ENCODE results near the gene ARHGEF10L.

The ARHGEF10L gene

GRCh38 chr1:17509363-17509762 is 30.1 kb upstream of the ARHGEF10L start:
- FAIRE-seq (no peak), DNase-seq (ENCODE audit: insufficient read length, low spot score) (no peak)
- TF ChIP-seq SPI1 (IDR thresholded peaks at IDR 0.05; ENCODE audit: low read depth, low read length) (no peak), POU2F2 (IDR thresholded peaks at IDR 0.05; ENCODE audit: low read depth, low read length) (no peak), PAX5 (IDR thresholded peaks at IDR 0.05; ENCODE audit: insufficient read depth, low read length, severe bottlenecking) (no peak), POLR2AphosphoS5 (IDR thresholded peaks at IDR 0.05; ENCODE audit: low read depth, low read length) (no peak), POLR2A (IDR thresholded peaks at IDR 0.05; ENCODE audit: low read depth, low read length) (no peak), TAF1 (IDR thresholded peaks at IDR 0.05; ENCODE audit: low read depth, low read length) (no peak)

GRCh38 chr1:17510138-17510537 is 29.4 kb upstream of the ARHGEF10L start:
- TF ChIP-seq PAX5 (IDR thresholded peaks at IDR 0.05; ENCODE audit: insufficient read depth, low read length, severe bottlenecking) (no peak), POU2F2 (IDR thresholded peaks at IDR 0.05; ENCODE audit: low read depth, low read length) (no peak), TAF1 (IDR thresholded peaks at IDR 0.05; ENCODE audit: low read depth, low read length) (no peak), POLR2A (IDR thresholded peaks at IDR 0.05; ENCODE audit: low read depth, low read length) (no peak), POLR2AphosphoS5 (IDR thresholded peaks at IDR 0.05; ENCODE audit: low read depth, low read length) (no peak), SPI1 (IDR thresholded peaks at IDR 0.05; ENCODE audit: low read depth, low read length) (no peak)
- FAIRE-seq (no peak), DNase-seq (ENCODE audit: insufficient read length, low spot score) (no peak)

GRCh38 chr1:17511188-17511587 is 28.3 kb upstream of the ARHGEF10L start:
- FAIRE-seq: no peak
- no peak for DNase-seq (ENCODE audit: insufficient read length, low spot score)
- TF ChIP-seq POU2F2 (IDR thresholded peaks at IDR 0.05; ENCODE audit: low read depth, low read length) (no peak), SPI1 (IDR thresholded peaks at IDR 0.05; ENCODE audit: low read depth, low read length) (no peak), TAF1 (IDR thresholded peaks at IDR 0.05; ENCODE audit: low read depth, low read length) (no peak), POLR2AphosphoS5 (IDR thresholded peaks at IDR 0.05; ENCODE audit: low read depth, low read length) (no peak), PAX5 (IDR thresholded peaks at IDR 0.05; ENCODE audit: insufficient read depth, low read length, severe bottlenecking) (no peak), POLR2A (IDR thresholded peaks at IDR 0.05; ENCODE audit: low read depth, low read length) (no peak)

- no peak for FAIRE-seq
- DNase-seq (ENCODE audit: insufficient read length, low spot score): no peak
- TF ChIP-seq PAX5 (IDR thresholded peaks at IDR 0.05; ENCODE audit: insufficient read depth, low read length, severe bottlenecking) (no peak), TAF1 (IDR thresholded peaks at IDR 0.05; ENCODE audit: low read depth, low read length) (no peak), SPI1 (IDR thresholded peaks at IDR 0.05; ENCODE audit: low read depth, low read length) (no peak), POLR2AphosphoS5 (IDR thresholded peaks at IDR 0.05; ENCODE audit: low read depth, low read length) (no peak), POLR2A (IDR thresholded peaks at IDR 0.05; ENCODE audit: low read depth, low read length) (no peak), POU2F2 (IDR thresholded peaks at IDR 0.05; ENCODE audit: low read depth, low read length) (no peak)
These were observed 26.4 kb upstream of the ARHGEF10L start for GRCh38 chr1:17513131-17513530.

- TF ChIP-seq PAX5 (IDR thresholded peaks at IDR 0.05; ENCODE audit: insufficient read depth, low read length, severe bottlenecking) (no peak), POU2F2 (IDR thresholded peaks at IDR 0.05; ENCODE audit: low read depth, low read length) (no peak), POLR2AphosphoS5 (IDR thresholded peaks at IDR 0.05; ENCODE audit: low read depth, low read length) (no peak), TAF1 (IDR thresholded peaks at IDR 0.05; ENCODE audit: low read depth, low read length) (no peak), POLR2A (IDR thresholded peaks at IDR 0.05; ENCODE audit: low read depth, low read length) (no peak), SPI1 (IDR thresholded peaks at IDR 0.05; ENCODE audit: low read depth, low read length) (no peak)
- no peak for DNase-seq (ENCODE audit: insufficient read length, low spot score)
- FAIRE-seq: no peak
These were observed 24.7 kb upstream of the ARHGEF10L start for GRCh38 chr1:17514776-17515175.

- FAIRE-seq (no peak), DNase-seq (ENCODE audit: insufficient read length, low spot score) (no peak)
- no peak for TF ChIP-seq POU2F2 (IDR thresholded peaks at IDR 0.05; ENCODE audit: low read depth, low read length)
- no peak for TF ChIP-seq TAF1 (IDR thresholded peaks at IDR 0.05; ENCODE audit: low read depth, low read length)
- no peak for TF ChIP-seq POLR2AphosphoS5 (IDR thresholded peaks at IDR 0.05; ENCODE audit: low read depth, low read length)
- TF ChIP-seq POLR2A (IDR thresholded peaks at IDR 0.05; ENCODE audit: low read depth, low read length): no peak
- TF ChIP-seq PAX5 (IDR thresholded peaks at IDR 0.05; ENCODE audit: insufficient read depth, low read length, severe bottlenecking): no peak
- no peak for TF ChIP-seq SPI1 (IDR thresholded peaks at IDR 0.05; ENCODE audit: low read depth, low read length)
These were observed 23.6 kb upstream of the ARHGEF10L start for GRCh38 chr1:17515902-17516301.

- peak; percentile 39; the same call in 1 of the 2 replicates for TF ChIP-seq SPI1 (IDR thresholded peaks at IDR 0.05; ENCODE audit: low read depth, low read length)
- TF ChIP-seq TAF1 (IDR thresholded peaks at IDR 0.05; ENCODE audit: low read depth, low read length): no peak
- FAIRE-seq (no peak), DNase-seq (ENCODE audit: insufficient read length, low spot score) (no peak)
These were observed 22.9 kb upstream of the ARHGEF10L start for GRCh38 chr1:17516303-17517214.

- no peak for TF ChIP-seq POLR2A (IDR thresholded peaks at IDR 0.05; ENCODE audit: low read depth, low read length)
- no peak for TF ChIP-seq POLR2AphosphoS5 (IDR thresholded peaks at IDR 0.05; ENCODE audit: low read depth, low read length)
- no peak for TF ChIP-seq POU2F2 (IDR thresholded peaks at IDR 0.05; ENCODE audit: low read depth, low read length)
- no peak for TF ChIP-seq TAF1 (IDR thresholded peaks at IDR 0.05; ENCODE audit: low read depth, low read length)
- TF ChIP-seq PAX5 (IDR thresholded peaks at IDR 0.05; ENCODE audit: insufficient read depth, low read length, severe bottlenecking): no peak
- no peak for TF ChIP-seq SPI1 (IDR thresholded peaks at IDR 0.05; ENCODE audit: low read depth, low read length)
- DNase-seq (ENCODE audit: insufficient read length, low spot score) (no peak), FAIRE-seq (no peak)
These were observed 19.5 kb upstream of the ARHGEF10L start for GRCh38 chr1:17520041-17520440.

GRCh38 chr1:17520473-17521319 is 18.8 kb upstream of the ARHGEF10L start:
- FAIRE-seq: no peak
- no peak for TF ChIP-seq PAX5 (IDR thresholded peaks at IDR 0.05; ENCODE audit: insufficient read depth, low read length, severe bottlenecking)
- no peak for TF ChIP-seq POLR2A (IDR thresholded peaks at IDR 0.05; ENCODE audit: low read depth, low read length)
- TF ChIP-seq POU2F2 (IDR thresholded peaks at IDR 0.05; ENCODE audit: low read depth, low read length): no peak
- no peak for TF ChIP-seq TAF1 (IDR thresholded peaks at IDR 0.05; ENCODE audit: low read depth, low read length)
- TF ChIP-seq SPI1 (IDR thresholded peaks at IDR 0.05; ENCODE audit: low read depth, low read length): no peak
- TF ChIP-seq POLR2AphosphoS5 (IDR thresholded peaks at IDR 0.05; ENCODE audit: low read depth, low read length): no peak
- DNase-seq (ENCODE audit: insufficient read length, low spot score): no peak
